OCI-LY1 (cell line): ENCODE results near the gene CCDC102B.

Experiments used
- H2AFZ ChIP-seq: fragments of 200-600 bp; sonication (generic), shearing (Covaris generic); 2 replicates; pipeline ENCODE4 v1.6.0; 2014; ENCODE audit warnings: antibody characterized with exemption, mild to moderate bottlenecking, low read length
- H3F3A ChIP-seq: fragments of 200-600 bp; sonication (generic), shearing (Covaris generic); 2 replicates; pipeline ENCODE4 v1.6.0; 2014; ENCODE audit warnings: mild to moderate bottlenecking, antibody characterized with exemption, low read length, moderate library complexity; ENCODE audit not compliant: insufficient read depth
- H3K27ac ChIP-seq: fragments of 200-600 bp; sonication (generic); 2 replicates; pipeline ENCODE4 v1.5.1; 2014; ENCODE audit warnings: low read length, mixed run types, mild to moderate bottlenecking, low read depth; ENCODE audit not compliant: poor library complexity, severe bottlenecking
- H3K27me3 ChIP-seq: fragments of 200-600 bp; sonication (generic); 2 replicates; pipeline ENCODE4 v1.6.0; 2014; ENCODE audit warnings: antibody characterized with exemption, mild to moderate bottlenecking, low read length, moderate library complexity; ENCODE audit not compliant: insufficient read depth
- H3K36me3 ChIP-seq: fragments of 200-600 bp; sonication (generic); 2 replicates; pipeline ENCODE4 v1.6.1; 2014; ENCODE audit warnings: mild to moderate bottlenecking, antibody characterized with exemption, low read length, moderate library complexity, mixed read lengths; ENCODE audit not compliant: insufficient read depth
- H3K4me1 ChIP-seq: fragments of 200-600 bp; sonication (generic); 2 replicates; pipeline ENCODE4 v1.5.1; 2014; ENCODE audit warnings: mild to moderate bottlenecking, low read length, moderate library complexity; ENCODE audit not compliant: insufficient read depth, severe bottlenecking
- H3K4me2 ChIP-seq: fragments of 200-600 bp; sonication (generic), shearing (Covaris generic); 2 replicates; pipeline ENCODE4 v1.6.1; 2014; ENCODE audit warnings: low read length
- H3K4me3 ChIP-seq: fragments of 200-600 bp; sonication (generic); 2 replicates; pipeline ENCODE4 v1.5.1; 2014; ENCODE audit warnings: low read length, low read depth, mild to moderate bottlenecking, mixed read lengths; ENCODE audit not compliant: poor library complexity, severe bottlenecking
- H3K79me2 ChIP-seq: fragments of 200-600 bp; shearing (Covaris generic); 2 replicates; pipeline ENCODE4 v1.6.1; 2016; ENCODE audit warnings: mixed run types, low read length, mixed read lengths; ENCODE audit not compliant: insufficient read depth
- H3K9ac ChIP-seq: fragments of 200-600 bp; sonication (generic), shearing (Covaris generic); 2 replicates; pipeline ENCODE4 v1.6.1; 2014; ENCODE audit warnings: mild to moderate bottlenecking, low read length, mixed read lengths
- H3K9me2 ChIP-seq: fragments of 200-600 bp; sonication (generic), shearing (Covaris generic); 2 replicates; pipeline ENCODE4 v1.6.1; 2014; ENCODE audit warnings: low read depth, mild to moderate bottlenecking, low read length, mixed read lengths
- H3K9me3 ChIP-seq: fragments of 200-600 bp; shearing (Covaris generic); 2 replicates; pipeline ENCODE4 v1.6.1; 2014; ENCODE audit warnings: low read length, mixed read lengths
- H4K20me1 ChIP-seq: fragments of 200-600 bp; sonication (generic), shearing (Covaris generic); 2 replicates; pipeline ENCODE4 v1.6.0; 2016; ENCODE audit warnings: mild to moderate bottlenecking, low read length; ENCODE audit not compliant: insufficient read depth
- CTCF ChIP-seq: fragments of 200-600 bp; sonication (generic), shearing (Covaris generic); IDR thresholded peaks from 2 replicates; pipeline ENCODE4 v1.5.1; 2017; ENCODE audit warnings: mild to moderate bottlenecking, antibody characterized with exemption, low read length, moderate library complexity, mixed read lengths
- EZH2 ChIP-seq: fragments of 200-600 bp; sonication (generic), shearing (Covaris generic); IDR thresholded peaks from 2 replicates; pipeline ENCODE4 v1.8.0; 2017; ENCODE audit warnings: borderline replicate concordance, mixed run types, mild to moderate bottlenecking, antibody characterized with exemption, low read length, moderate library complexity, mixed read lengths

Gene CCDC102B

GRCh38 chr18:68839701-68840100 is 41.8 kb downstream of the CCDC102B start:
- H3F3A ChIP-seq, result no peaks in the 10 kb centered on the region

GRCh38 chr18:68840554-68841263 is 42.8 kb downstream of the CCDC102B start:
- H3K27ac ChIP-seq, result no peak overlapping the region
- H3K9me3 ChIP-seq, result no peaks in the 10 kb centered on the region
- TF ChIP-seq EZH2 (no peak), CTCF (no peak)
- no peak overlapping the region for H3K9ac ChIP-seq
- H3K27me3 ChIP-seq, result no peaks in the 10 kb centered on the region
- H3K9me2 ChIP-seq, result no peaks in the 10 kb centered on the region
- no peaks in the 10 kb centered on the region for H3K36me3 ChIP-seq
- no peak overlapping the region for H3K4me3 ChIP-seq
- H3K4me1 ChIP-seq, result no peaks in the 10 kb centered on the region
- no peaks in the 10 kb centered on the region for H4K20me1 ChIP-seq
- H2AFZ ChIP-seq, result no peak overlapping the region
- no peak overlapping the region for H3K4me2 ChIP-seq
- H3F3A ChIP-seq, result no peaks in the 10 kb centered on the region
- no peaks in the 10 kb centered on the region for H3K79me2 ChIP-seq

More at GRCh38 chr18:68839701-68840100, 41.8 kb downstream of the CCDC102B start:
- H3K4me2 ChIP-seq, result no peak overlapping the region
- H3K9ac ChIP-seq, result no peak overlapping the region
- TF ChIP-seq CTCF, result no peak
- no peak for TF ChIP-seq EZH2
- H3K79me2 ChIP-seq, result no peaks in the 10 kb centered on the region
- no peaks in the 10 kb centered on the region for H3K36me3 ChIP-seq
- H4K20me1 ChIP-seq, result no peaks in the 10 kb centered on the region
- no peaks in the 10 kb centered on the region for H3K4me1 ChIP-seq
- H3K9me2 ChIP-seq, result no peaks in the 10 kb centered on the region
- H3K4me3 ChIP-seq, result no peak overlapping the region
- H3K9me3 ChIP-seq, result no peaks in the 10 kb centered on the region
- H3K27ac ChIP-seq, result no peak overlapping the region
- no peaks in the 10 kb centered on the region for H3K27me3 ChIP-seq
- no peak overlapping the region for H2AFZ ChIP-seq

- H3K27me3 ChIP-seq, result no peaks in the 10 kb centered on the region
- H3K4me3 ChIP-seq, result no peak overlapping the region
- no peaks in the 10 kb centered on the region for H3K9me3 ChIP-seq
- no peak overlapping the region for H3K27ac ChIP-seq
- no peak overlapping the region for H3K9ac ChIP-seq
- H3K4me1 ChIP-seq, result no peaks in the 10 kb centered on the region
- no peaks in the 10 kb centered on the region for H3F3A ChIP-seq
- no peaks in the 10 kb centered on the region for H3K9me2 ChIP-seq
- no peaks in the 10 kb centered on the region for H3K79me2 ChIP-seq
- TF ChIP-seq EZH2, result no peak
- TF ChIP-seq CTCF, result no peak
- H2AFZ ChIP-seq, result no peak overlapping the region
- H4K20me1 ChIP-seq, result no peaks in the 10 kb centered on the region
- no peaks in the 10 kb centered on the region for H3K36me3 ChIP-seq
- H3K4me2 ChIP-seq, result no peak overlapping the region
Observed at GRCh38 chr18:68841301-68841700, 43.4 kb downstream of the CCDC102B start.
